ENCODE data around the gene WDR70.

WDR70 gene

DNA sequence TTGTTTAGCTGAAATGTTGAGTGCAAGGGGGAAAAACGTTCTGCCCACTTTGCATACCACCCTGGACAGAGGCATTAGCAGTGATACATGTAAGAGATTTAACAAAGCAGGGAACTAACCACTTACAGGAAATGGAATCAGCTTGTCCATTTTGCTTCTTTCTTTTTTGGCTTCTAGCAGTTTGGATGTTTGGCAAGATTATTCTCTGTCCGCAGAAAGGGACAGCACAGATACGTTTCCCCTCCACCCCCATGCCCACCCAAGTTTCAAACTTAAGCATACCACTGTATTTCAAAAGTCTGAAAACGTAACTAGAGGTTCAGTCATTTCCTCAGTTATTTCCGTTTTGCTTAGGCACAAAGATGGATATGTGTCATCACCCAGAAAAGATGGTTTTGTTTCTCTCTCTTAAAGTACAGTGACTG, 342.3 kb downstream of the WDR70 start:
- Histone ChIP-seq H3K4me1 (peaks cover 0 to 23% (median 19%) of the 10 kb centered on the region in 4 donors), H3K4me3 (no peak overlapping the region), H3K27me3 (no peaks in the 10 kb centered on the region), H3K27ac (no peak overlapping the region), H3K36me3 (peaks cover 15 to 21% (median 18%) of the 10 kb centered on the region in 3 donors), H3K9me3 (no peaks in the 10 kb centered on the region)
- no peak for DNase-seq
- TF ChIP-seq, protein P1, sequence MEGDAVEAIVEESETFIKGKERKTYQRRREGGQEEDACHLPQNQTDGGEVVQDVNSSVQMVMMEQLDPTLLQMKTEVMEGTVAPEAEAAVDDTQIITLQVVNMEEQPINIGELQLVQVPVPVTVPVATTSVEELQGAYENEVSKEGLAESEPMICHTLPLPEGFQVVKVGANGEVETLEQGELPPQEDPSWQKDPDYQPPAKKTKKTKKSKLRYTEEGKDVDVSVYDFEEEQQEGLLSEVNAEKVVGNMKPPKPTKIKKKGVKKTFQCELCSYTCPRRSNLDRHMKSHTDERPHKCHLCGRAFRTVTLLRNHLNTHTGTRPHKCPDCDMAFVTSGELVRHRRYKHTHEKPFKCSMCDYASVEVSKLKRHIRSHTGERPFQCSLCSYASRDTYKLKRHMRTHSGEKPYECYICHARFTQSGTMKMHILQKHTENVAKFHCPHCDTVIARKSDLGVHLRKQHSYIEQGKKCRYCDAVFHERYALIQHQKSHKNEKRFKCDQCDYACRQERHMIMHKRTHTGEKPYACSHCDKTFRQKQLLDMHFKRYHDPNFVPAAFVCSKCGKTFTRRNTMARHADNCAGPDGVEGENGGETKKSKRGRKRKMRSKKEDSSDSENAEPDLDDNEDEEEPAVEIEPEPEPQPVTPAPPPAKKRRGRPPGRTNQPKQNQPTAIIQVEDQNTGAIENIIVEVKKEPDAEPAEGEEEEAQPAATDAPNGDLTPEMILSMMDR (IDR thresholded peaks at IDR 0.05), result no peak
- intact Hi-C loops (cut with DNase I; ENCODE audit: low total_unique reads), result no loop called here

DNA sequence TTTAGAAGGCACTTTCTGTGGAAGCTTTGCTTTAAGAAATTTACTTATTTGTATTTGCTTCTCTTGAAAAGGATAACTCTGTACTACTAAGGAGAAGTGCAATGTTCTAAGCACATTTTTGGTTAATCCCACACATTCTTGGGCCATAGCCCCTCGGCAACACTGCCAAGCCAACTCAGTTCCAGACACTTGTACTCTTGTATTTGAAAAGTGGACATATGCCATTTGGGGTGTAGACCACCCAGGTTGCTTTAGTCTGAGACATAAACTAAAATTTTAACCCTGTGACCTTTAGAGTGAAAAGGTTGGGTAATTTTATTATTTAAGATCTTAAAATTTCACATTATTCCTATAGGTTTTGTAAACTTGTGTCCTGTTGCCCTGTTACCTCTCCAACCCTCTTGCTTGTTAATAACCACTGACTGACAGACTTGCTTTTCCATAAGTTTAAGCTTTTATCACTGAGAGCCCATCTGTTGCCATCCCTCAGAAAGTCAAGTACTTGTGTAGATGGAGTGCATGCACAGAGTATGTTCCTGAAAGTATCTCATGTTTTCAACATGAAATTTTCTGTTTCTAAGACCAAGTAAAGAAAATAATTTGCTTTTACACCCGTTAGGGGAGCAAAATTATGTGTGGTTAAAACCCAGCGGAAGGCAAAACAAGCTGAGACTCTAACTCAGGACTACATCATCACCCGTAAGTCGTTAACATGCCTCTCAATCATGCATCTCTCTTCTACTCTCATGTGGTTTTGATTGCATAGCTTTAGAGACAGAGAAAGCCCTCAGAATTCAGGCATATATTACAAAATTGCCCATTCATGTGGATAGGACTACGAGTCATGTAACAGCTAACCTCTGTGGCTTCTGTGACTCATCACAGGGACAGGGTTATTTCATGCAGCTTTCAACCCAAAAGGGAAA, 343.4 kb downstream of the WDR70 start:
- Histone ChIP-seq H3K4me1 (peaks cover 0 to 15% (median 11%) of the 10 kb centered on the region in 4 donors), H3K9me3 (no peaks in the 10 kb centered on the region), H3K4me3 (no peak overlapping the region), H3K27me3 (no peaks in the 10 kb centered on the region), H3K27ac (no peak overlapping the region), H3K36me3 (peaks cover 21 to 32% (median 28%) of the 10 kb centered on the region in 3 donors)
- intact Hi-C loops (cut with DNase I; ENCODE audit: low total_unique reads), result no loop called here
- DNase-seq, result no peak
- TF ChIP-seq, protein P1 (IDR thresholded peaks at IDR 0.05), result no peak

DNA sequence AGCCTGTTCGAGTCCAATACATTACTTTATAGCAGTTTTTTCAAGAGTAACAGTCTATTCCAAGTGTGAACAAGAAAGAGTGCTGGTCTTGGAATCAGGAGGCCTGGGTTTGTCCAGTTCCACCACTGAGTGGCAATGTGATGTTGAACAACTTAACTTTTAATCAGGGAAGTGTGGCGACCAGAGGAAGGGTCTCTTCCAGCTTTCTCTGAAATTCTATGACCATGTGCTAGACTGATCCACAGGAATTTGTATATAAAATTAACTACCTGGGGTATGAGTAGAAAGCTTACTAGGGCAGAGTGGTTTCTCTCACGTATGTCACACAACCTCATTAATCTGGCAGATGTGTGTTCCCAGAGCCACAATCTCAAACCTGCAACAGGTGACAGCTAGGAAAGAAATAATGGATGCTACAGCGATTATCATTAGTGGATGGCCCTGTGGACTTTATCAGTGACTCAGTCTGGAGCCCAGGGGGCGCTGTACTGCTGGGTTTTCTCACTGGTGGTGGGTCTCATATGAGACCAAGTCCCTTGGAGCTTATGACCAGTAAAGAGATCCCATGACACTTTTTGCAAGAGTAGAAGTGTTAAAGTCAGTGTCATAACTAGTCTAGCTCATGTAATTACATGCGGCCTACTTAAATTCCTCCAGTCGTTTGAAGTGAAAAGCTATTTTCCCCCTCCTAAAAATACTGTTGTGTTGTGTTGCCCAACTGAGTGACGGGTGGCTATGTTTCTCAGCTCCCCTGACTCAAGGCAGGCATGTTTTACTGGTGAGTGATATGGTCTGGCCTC, 344.2 kb downstream of the WDR70 start:
- peaks cover 0 to 6% (median 2%) of the 10 kb centered on the region in 4 donors for H3K4me1 ChIP-seq
- H3K36me3 ChIP-seq, result peaks cover 30 to 40% (median 35%) of the 10 kb centered on the region in 3 donors
- no peaks in the 10 kb centered on the region for H3K9me3 ChIP-seq
- H3K27ac ChIP-seq, result no peak overlapping the region
- intact Hi-C loops (cut with DNase I; ENCODE audit: low total_unique reads), result no loop called here
- DNase-seq, result no peak
- H3K27me3 ChIP-seq, result no peaks in the 10 kb centered on the region
- no peak overlapping the region for H3K4me3 ChIP-seq
- TF ChIP-seq, protein P1 (IDR thresholded peaks at IDR 0.05), result no peak

- intact Hi-C loops (cut with DNase I; ENCODE audit: low total_unique reads), result no loop called here
- no peaks in the 10 kb centered on the region for H3K27me3 ChIP-seq
- H3K4me3 ChIP-seq, result no peak overlapping the region
- TF ChIP-seq, protein P1 (IDR thresholded peaks at IDR 0.05), result no peak
- no peaks in the 10 kb centered on the region for H3K4me1 ChIP-seq
- no peak overlapping the region for H3K27ac ChIP-seq
- H3K9me3 ChIP-seq, result no peaks in the 10 kb centered on the region
- DNase-seq, result no peak
- H3K36me3 ChIP-seq, result peaks cover 40 to 50% (median 47%) of the 10 kb centered on the region in 3 donors
Measured at GRCh38 chr5:37724395-37725125, 345.4 kb downstream of the WDR70 start.

DNA sequence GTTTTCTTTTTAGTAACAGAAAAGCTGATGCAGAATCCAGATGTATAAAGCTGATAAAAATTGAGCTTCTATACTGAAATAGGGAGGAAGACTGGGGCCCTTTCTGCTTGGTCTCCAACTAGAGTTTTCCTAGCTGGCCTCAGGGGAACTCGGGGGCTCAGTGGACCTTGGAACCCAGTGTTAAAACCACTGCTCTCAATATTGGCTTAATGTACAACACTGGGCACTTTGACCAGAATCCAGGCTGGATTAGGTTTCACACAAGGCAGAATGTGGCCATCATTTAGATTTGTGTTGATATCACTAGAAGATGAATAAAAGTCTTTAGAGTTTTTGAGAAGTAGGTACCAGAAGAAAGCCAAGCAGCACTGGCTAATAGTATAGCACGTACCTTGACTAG, 346.1 kb downstream of the WDR70 start:
- Histone ChIP-seq H3K27me3 (no peaks in the 10 kb centered on the region), H3K36me3 (peaks cover 46 to 55% (median 49%) of the 10 kb centered on the region in 3 donors), H3K4me3 (no peak overlapping the region), H3K9me3 (no peaks in the 10 kb centered on the region), H3K4me1 (no peaks in the 10 kb centered on the region), H3K27ac (no peak overlapping the region)
- TF ChIP-seq, protein P1 (IDR thresholded peaks at IDR 0.05), result no peak
- no peak for DNase-seq
- intact Hi-C loops (cut with DNase I; ENCODE audit: low total_unique reads), result no loop called here
